Measurements from ENCODE around the gene RNU2-1.
"Not testable (repeated sequence)": the region's sequence is repeated elsewhere in the genome, so short reads cannot be mapped to it uniquely, and the experiment has no call there.

The RNU2-1 gene

GRCh38 chr17:43216369-43216761, 17.4 kb downstream of the RNU2-1 start:
- no peak for DNase-seq (ENCODE audit: low read depth in 2 of 2)

- no peak for DNase-seq (ENCODE audit: low read depth in 2 of 2)
Measured at GRCh38 chr17:43215341-43215740, 18.4 kb downstream of the RNU2-1 start.

- DNase-seq (ENCODE audit: low read depth in 2 of 2), result no peak
Measured at GRCh38 chr17:43213545-43213944, 20.2 kb downstream of the RNU2-1 start.

- no peak for DNase-seq (ENCODE audit: low read depth in 2 of 2)
Measured at GRCh38 chr17:43212641-43213490, 20.9 kb downstream of the RNU2-1 start.

GRCh38 chr17:43211480-43212402, 22.0 kb downstream of the RNU2-1 start, which contains the start of gene TMEM106A:
Gene TMEM106A (plus strand): TSS chr17:43211875. CDS start chr17:43213042, 1,167 bp downstream.
- DNase-seq (ENCODE audit: low read depth in 2 of 2), result peak; percentile 48 to 49

GRCh38 chr17:43211123-43211479, 22.7 kb downstream of the RNU2-1 start:
- no peak for DNase-seq (ENCODE audit: low read depth in 2 of 2)

- DNase-seq (ENCODE audit: low read depth in 2 of 2), result no peak
Measured at GRCh38 chr17:43210576-43210975, 23.2 kb downstream of the RNU2-1 start.

- DNase-seq (ENCODE audit: low read depth in 2 of 2), result not testable (repeated sequence)
Measured at GRCh38 chr17:43203013-43203412, 30.8 kb downstream of the RNU2-1 start.

GRCh38 chr17:43200127-43200526, 33.6 kb downstream of the RNU2-1 start:
- no peak for DNase-seq (ENCODE audit: low read depth in 2 of 2)

- no peak for DNase-seq (ENCODE audit: low read depth in 2 of 2)
Measured at GRCh38 chr17:43199633-43200032, 34.1 kb downstream of the RNU2-1 start.

- DNase-seq (ENCODE audit: low read depth in 2 of 2), result no peak
Measured at GRCh38 chr17:43193251-43193650, 40.5 kb downstream of the RNU2-1 start.

- not testable (repeated sequence) for DNase-seq (ENCODE audit: low read depth in 2 of 2)
Measured at GRCh38 chr17:43186656-43187055, 47.1 kb downstream of the RNU2-1 start.

- no peak for DNase-seq (ENCODE audit: low read depth in 2 of 2)
Measured at GRCh38 chr17:43183921-43184320, 49.9 kb downstream of the RNU2-1 start.
